Kidney (tissue), 14 donors: ENCODE results near the gene SRRM4. TPM values are rescaled to one million over a fixed set of nuclear protein-coding genes. Genes with fewer than 3 reads are reported as not detected.

Experiments used
- DNase-seq, 5 donors: peaks; one replicate each; pipeline ENCODE4 v3.0.0-alpha.2; 2013 to 2020
- FAIRE-seq: peaks from 2 replicates; lab custom pipeline; 2012; peaks lifted over from hg19 to GRCh38; lab: Jason Lieb, UNC
- H3K27ac ChIP-seq, 2 donors: one replicate each; pipeline ENCODE4 v1.7.0; 2013; ENCODE audit warnings: low read depth in 2 of 2, low read length in 2 of 2, inconsistent platforms in 1 of 2
- H3K27me3 ChIP-seq: one replicate; pipeline ENCODE4 v1.7.1; 2013; ENCODE audit warnings: low read length, inconsistent platforms; ENCODE audit not compliant: control insufficient read depth, insufficient read depth
- H3K36me3 ChIP-seq, 3 donors: one replicate each; pipeline versions ENCODE4 v1.7.0 to v1.7.1; 2013; ENCODE audit warnings: low read length in 3 of 3, control low read depth in 1 of 3, inconsistent platforms in 1 of 3; ENCODE audit not compliant: insufficient read depth in 3 of 3, control insufficient read depth in 2 of 3
- H3K4me1 ChIP-seq, 3 donors: one replicate each; pipeline versions ENCODE4 v1.7.0 to v1.7.1; 2013; ENCODE audit warnings: low read length in 3 of 3, inconsistent platforms in 1 of 3, low read depth in 1 of 3; ENCODE audit not compliant: control insufficient read depth in 2 of 3, insufficient read depth in 2 of 3
- H3K4me3 ChIP-seq, 3 donors: one replicate each; pipeline versions ENCODE4 v1.7.0 to v1.8.1; 2013; ENCODE audit warnings: low read length in 3 of 3, control low read depth in 1 of 3, inconsistent platforms in 1 of 3
- H3K9ac ChIP-seq, 3 donors: one replicate each; pipeline versions ENCODE4 v1.7.0 to v1.7.1; 2013; ENCODE audit warnings: low read length in 3 of 3, control low read depth in 1 of 3, inconsistent platforms in 1 of 3
- H3K9me3 ChIP-seq, 3 donors: one replicate each; pipeline versions ENCODE4 v1.7.0 to v1.7.1; 2013; ENCODE audit warnings: low read length in 3 of 3, control low read depth in 1 of 3, inconsistent platforms in 1 of 3; ENCODE audit not compliant: control insufficient read depth in 2 of 3, insufficient read depth in 1 of 3
- intact Hi-C: fragments of 100-400 bp; cut with DNase I; formaldehyde crosslinking; loops from one replicate; pipeline ENCODE4 v1.11.1; 2022
- polyA plus RNA-seq: library from polyadenylated mRNA; stranded (reverse); fragments of 350-450 nt; fragmentation: Illumina TruSeq; extraction: RNeasy Lipid Tissue Mini Kit (QIAGEN cat#74804); gene quantifications from one replicate; pipeline ENCODE4 v1.2.3, GENCODE V29; 2014; ENCODE audit warnings: low read depth, low replicate concordance; ENCODE audit not compliant: insufficient read depth
- total RNA-seq: library from RNA; stranded (reverse); fragmentation: NEBNext Ultra II Directional; extraction: Animal tissue kit (Norgen Biotek cat#: 25700); gene quantifications from one replicate; pipeline ENCODE4 v1.2.1, GENCODE V29; 2021
- TF ChIP-seq, protein P1 (sequence below): IDR thresholded peaks from 3 replicates; pipeline ENCODE4 v1.5.1; 2012; ENCODE audit warnings: mild to moderate bottlenecking, moderate library complexity, borderline replicate concordance; ENCODE audit not compliant: insufficient read depth; ENCODE audit errors: extremely low read depth
- donor health status: control.
- donor health status: control.
- donor health status: control.
- donor health status: control.
- donor health status: control.
- donor health status: DM: yes; HTN: yes; CAD: no.
- donor health status: Normal renal cell carcinoma (clear cell type).

SRRM4 gene
- total and polyA plus RNA-seq, 2 donors from 2014 or later: 0.06 to 0.17 TPM

DNA sequence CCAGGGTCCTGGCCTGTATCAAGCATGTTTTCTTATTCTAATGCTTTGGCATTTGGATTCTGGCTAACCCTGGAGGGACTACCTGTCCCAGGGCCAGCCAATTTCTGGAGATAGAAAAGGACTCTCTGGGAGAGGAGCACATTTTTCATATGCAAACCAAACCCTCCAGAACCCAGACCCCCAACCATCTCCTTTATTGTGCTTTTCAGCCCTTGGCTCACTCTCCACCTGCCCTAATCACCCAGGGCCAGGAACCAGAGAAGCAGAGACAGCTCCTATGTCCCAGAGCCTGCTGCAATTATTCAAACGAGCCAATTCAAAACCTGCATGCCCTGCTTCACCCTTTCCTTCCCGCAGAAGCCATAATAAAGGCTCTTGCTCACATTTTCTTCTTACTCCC is 221.2 kb downstream of the SRRM4 start:
- TF ChIP-seq, protein P1, sequence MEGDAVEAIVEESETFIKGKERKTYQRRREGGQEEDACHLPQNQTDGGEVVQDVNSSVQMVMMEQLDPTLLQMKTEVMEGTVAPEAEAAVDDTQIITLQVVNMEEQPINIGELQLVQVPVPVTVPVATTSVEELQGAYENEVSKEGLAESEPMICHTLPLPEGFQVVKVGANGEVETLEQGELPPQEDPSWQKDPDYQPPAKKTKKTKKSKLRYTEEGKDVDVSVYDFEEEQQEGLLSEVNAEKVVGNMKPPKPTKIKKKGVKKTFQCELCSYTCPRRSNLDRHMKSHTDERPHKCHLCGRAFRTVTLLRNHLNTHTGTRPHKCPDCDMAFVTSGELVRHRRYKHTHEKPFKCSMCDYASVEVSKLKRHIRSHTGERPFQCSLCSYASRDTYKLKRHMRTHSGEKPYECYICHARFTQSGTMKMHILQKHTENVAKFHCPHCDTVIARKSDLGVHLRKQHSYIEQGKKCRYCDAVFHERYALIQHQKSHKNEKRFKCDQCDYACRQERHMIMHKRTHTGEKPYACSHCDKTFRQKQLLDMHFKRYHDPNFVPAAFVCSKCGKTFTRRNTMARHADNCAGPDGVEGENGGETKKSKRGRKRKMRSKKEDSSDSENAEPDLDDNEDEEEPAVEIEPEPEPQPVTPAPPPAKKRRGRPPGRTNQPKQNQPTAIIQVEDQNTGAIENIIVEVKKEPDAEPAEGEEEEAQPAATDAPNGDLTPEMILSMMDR: no peak
- no peak for FAIRE-seq
- Histone ChIP-seq H3K9me3 (no peaks in the 10 kb centered on the region), H3K9ac (no peak overlapping the region), H3K4me1 (peaks cover 0 to 2% (median 0%) of the 10 kb centered on the region in 3 donors), H3K27me3 (no peaks in the 10 kb centered on the region), H3K4me3 (no peak overlapping the region), H3K36me3 (no peaks in the 10 kb centered on the region), H3K27ac (no peak overlapping the region)
- no peak for DNase-seq
- intact Hi-C loops: no loop called here

DNA sequence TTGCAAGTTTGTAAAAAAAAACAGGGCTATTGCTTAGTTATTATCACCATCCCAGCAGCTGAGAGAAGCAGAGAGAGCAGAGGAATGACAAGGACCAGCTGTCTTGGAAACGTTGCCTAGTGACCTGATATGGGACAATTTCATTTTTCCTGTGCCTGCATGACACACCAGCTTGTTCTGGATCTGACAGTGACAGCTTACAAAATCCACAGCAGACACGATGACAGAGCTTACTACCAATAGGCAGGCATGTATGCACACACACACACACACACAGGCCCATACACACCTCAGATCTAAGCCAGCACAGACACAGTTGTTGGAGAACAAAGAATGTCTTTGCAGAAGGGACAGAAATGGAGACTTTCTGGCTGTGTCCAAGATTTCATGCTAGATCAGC is 222.8 kb downstream of the SRRM4 start:
- no peak overlapping the region for H3K9ac ChIP-seq
- no peaks in the 10 kb centered on the region for H3K27me3 ChIP-seq
- no peaks in the 10 kb centered on the region for H3K9me3 ChIP-seq
- H3K4me3 ChIP-seq: no peak overlapping the region
- DNase-seq (peak in 3 of 5 donors; percentile 22 to 79 (median 42)), FAIRE-seq (no peak)
- H3K27ac ChIP-seq: no peak overlapping the region
- H3K4me1 ChIP-seq: peaks cover 0 to 2% (median 0%) of the 10 kb centered on the region in 3 donors
- TF ChIP-seq, protein P1: no peak
- H3K36me3 ChIP-seq: no peaks in the 10 kb centered on the region
- intact Hi-C loops: no loop called here

DNA sequence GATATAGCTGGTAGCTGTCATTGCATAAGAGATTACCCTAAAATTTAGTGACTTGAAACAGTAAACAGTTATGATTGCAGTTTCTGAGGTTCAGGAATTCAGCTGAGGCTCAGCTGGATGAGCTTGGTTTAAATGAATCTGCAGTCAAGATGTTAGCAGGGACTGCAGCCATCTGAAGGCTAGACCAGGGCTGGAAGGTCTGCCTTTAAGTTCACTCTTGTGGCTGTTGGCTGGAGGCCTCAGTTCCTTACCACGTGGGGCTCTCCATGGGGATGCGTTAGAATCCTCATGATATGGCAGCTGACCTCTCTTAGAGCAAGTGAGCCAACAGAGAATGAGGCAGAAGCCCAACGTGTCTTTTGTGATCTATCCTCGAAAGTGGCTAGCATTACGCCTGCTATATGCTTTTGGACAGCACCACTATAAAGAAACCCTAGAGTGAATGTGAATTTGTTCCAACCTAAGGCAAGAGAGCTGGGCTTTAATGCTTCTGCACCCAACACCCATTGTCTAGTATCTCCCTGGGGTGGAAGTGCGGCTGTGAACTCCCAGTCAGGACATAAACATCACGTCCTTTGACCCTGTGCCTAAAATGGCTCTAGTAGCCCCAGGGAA is 223.4 kb downstream of the SRRM4 start:
- TF ChIP-seq, protein P1: no peak
- no peak for DNase-seq
- H3K27me3 ChIP-seq: no peaks in the 10 kb centered on the region
- no peak overlapping the region for H3K4me3 ChIP-seq
- intact Hi-C loops: no loop called here
- no peaks in the 10 kb centered on the region for H3K9me3 ChIP-seq
- H3K4me1 ChIP-seq: peaks cover 0 to 2% (median 0%) of the 10 kb centered on the region in 3 donors
- H3K9ac ChIP-seq: no peak overlapping the region
- no peak for FAIRE-seq
- no peaks in the 10 kb centered on the region for H3K36me3 ChIP-seq
- no peak overlapping the region for H3K27ac ChIP-seq
